Stimulated activated memory B cell treated with anti-CD40 and anti-IgM and Interleukin-4, amounts not matched to agents 10 μg/mL and 1 μg/mL and 100 μg/mL, for 72 hours (primary cell): ENCODE measurements around the gene LRFN2.

ENCODE experiments used
- ATAC-seq: fragments of 150-1000 bp; cut with Tn5 transposase; 2 replicates; pipeline ENCODE4 v1.10.0; 2021
- H3K27ac Mint-ChIP-seq: one replicate; pipeline ENCODE4 v1.8.0; 2022; ENCODE audit warnings: mild to moderate bottlenecking, mixed read lengths
- H3K27me3 Mint-ChIP-seq: one replicate; pipeline ENCODE4 v1.8.0; 2022; ENCODE audit warnings: mixed read lengths
- H3K36me3 Mint-ChIP-seq: one replicate; pipeline ENCODE4 v1.8.0; 2022; ENCODE audit warnings: mixed read lengths
- H3K4me1 Mint-ChIP-seq: one replicate; pipeline ENCODE4 v1.8.0; 2022; ENCODE audit warnings: mixed read lengths
- H3K4me3 Mint-ChIP-seq: one replicate; pipeline ENCODE4 v1.8.0; 2022; ENCODE audit warnings: mild to moderate bottlenecking, moderate library complexity, mixed read lengths
- H3K9me3 Mint-ChIP-seq: one replicate; pipeline ENCODE4 v1.8.0; 2022; ENCODE audit warnings: mixed read lengths

Gene LRFN2

GRCh38 chr6:40569162-40569910 is 17.8 kb downstream of the LRFN2 start:
- ATAC-seq = peak; percentile 57
- H3K36me3 Mint-ChIP-seq = no peaks in the 10 kb centered on the region
- no peak overlapping the region for H3K4me3 Mint-ChIP-seq
- no peaks in the 10 kb centered on the region for H3K27me3 Mint-ChIP-seq
- H3K9me3 Mint-ChIP-seq = peaks cover 4% of the 10 kb centered on the region
- peaks cover 17% of the 10 kb centered on the region for H3K4me1 Mint-ChIP-seq
- no peak overlapping the region for H3K27ac Mint-ChIP-seq

GRCh38 chr6:40568062-40568708 is 19.0 kb downstream of the LRFN2 start:
- H3K27ac Mint-ChIP-seq = no peak overlapping the region
- H3K36me3 Mint-ChIP-seq = no peaks in the 10 kb centered on the region
- no peaks in the 10 kb centered on the region for H3K27me3 Mint-ChIP-seq
- no peak overlapping the region for H3K4me3 Mint-ChIP-seq
- H3K9me3 Mint-ChIP-seq = peaks cover 4% of the 10 kb centered on the region
- H3K4me1 Mint-ChIP-seq = peaks cover 11% of the 10 kb centered on the region
- ATAC-seq = no peak

GRCh38 chr6:40563111-40563510 is 24.1 kb downstream of the LRFN2 start:
- no peak overlapping the region for H3K27ac Mint-ChIP-seq
- no peak for ATAC-seq
- H3K36me3 Mint-ChIP-seq = no peaks in the 10 kb centered on the region
- H3K4me1 Mint-ChIP-seq = no peaks in the 10 kb centered on the region
- H3K4me3 Mint-ChIP-seq = no peak overlapping the region
- H3K27me3 Mint-ChIP-seq = peaks cover 8% of the 10 kb centered on the region
- H3K9me3 Mint-ChIP-seq = no peaks in the 10 kb centered on the region

DNA sequence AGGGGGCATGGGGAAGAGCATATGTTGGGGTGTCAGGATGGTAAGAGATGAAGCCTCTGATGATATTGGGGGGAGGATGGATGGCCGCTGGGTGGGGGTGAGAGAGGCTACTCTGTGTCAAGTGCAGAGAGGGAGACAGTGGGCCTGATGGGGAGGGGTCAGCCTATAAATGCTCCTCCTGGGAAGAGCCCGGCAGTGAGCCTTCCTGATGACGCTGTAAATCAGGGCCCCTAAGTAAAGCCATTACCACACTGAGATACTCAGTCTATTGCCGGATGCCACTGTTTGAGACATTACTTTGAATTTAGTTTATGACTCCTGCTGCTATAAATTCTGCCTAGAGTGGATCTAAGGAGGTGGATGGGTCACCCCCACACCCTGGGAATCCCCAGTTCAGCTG is 28.1 kb downstream of the LRFN2 start:
- no peak for ATAC-seq
- no peaks in the 10 kb centered on the region for H3K4me1 Mint-ChIP-seq
- H3K27me3 Mint-ChIP-seq = peaks cover 26% of the 10 kb centered on the region
- no peaks in the 10 kb centered on the region for H3K36me3 Mint-ChIP-seq
- H3K27ac Mint-ChIP-seq = no peak overlapping the region
- no peaks in the 10 kb centered on the region for H3K9me3 Mint-ChIP-seq
- no peak overlapping the region for H3K4me3 Mint-ChIP-seq

DNA sequence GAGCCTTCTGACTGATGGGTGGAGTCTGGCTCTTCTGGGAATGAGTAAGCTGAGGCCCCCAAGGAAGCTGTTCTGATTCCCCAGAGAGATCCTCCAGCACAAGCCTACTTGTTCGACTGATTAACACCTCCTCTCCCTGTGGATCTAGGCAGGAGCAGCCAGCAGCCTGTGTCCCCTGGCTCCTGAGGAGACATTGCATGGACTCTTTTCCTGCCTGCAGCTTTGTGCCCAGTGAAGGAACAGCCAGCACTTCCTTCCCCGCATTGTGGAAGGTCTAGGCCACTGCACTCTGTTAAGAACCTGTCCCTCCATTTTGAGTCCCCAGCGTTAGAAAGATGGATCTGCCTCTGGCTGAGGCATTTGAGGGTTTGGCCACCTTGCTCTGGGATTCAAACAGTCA is 29.1 kb downstream of the LRFN2 start:
- no peaks in the 10 kb centered on the region for H3K36me3 Mint-ChIP-seq
- H3K4me1 Mint-ChIP-seq = no peaks in the 10 kb centered on the region
- H3K27ac Mint-ChIP-seq = no peak overlapping the region
- H3K27me3 Mint-ChIP-seq = peaks cover 26% of the 10 kb centered on the region
- H3K4me3 Mint-ChIP-seq = no peak overlapping the region
- no peaks in the 10 kb centered on the region for H3K9me3 Mint-ChIP-seq
- ATAC-seq = no peak

GRCh38 chr6:40556881-40557280 is 30.3 kb downstream of the LRFN2 start:
- no peaks in the 10 kb centered on the region for H3K36me3 Mint-ChIP-seq
- no peak overlapping the region for H3K4me3 Mint-ChIP-seq
- peaks cover 26% of the 10 kb centered on the region for H3K27me3 Mint-ChIP-seq
- no peak for ATAC-seq
- no peaks in the 10 kb centered on the region for H3K9me3 Mint-ChIP-seq
- H3K4me1 Mint-ChIP-seq = no peaks in the 10 kb centered on the region
- H3K27ac Mint-ChIP-seq = no peak overlapping the region

- Mint-ChIP-seq H3K4me1 (no peaks in the 10 kb centered on the region), H3K4me3 (no peak overlapping the region), H3K27ac (no peak overlapping the region), H3K36me3 (no peaks in the 10 kb centered on the region), H3K9me3 (no peaks in the 10 kb centered on the region), H3K27me3 (peaks cover 26% of the 10 kb centered on the region)
- no peak for ATAC-seq
These were observed 31.1 kb downstream of the LRFN2 start for GRCh38 chr6:40556023-40556422.

- no peaks in the 10 kb centered on the region for H3K9me3 Mint-ChIP-seq
- H3K4me1 Mint-ChIP-seq = no peaks in the 10 kb centered on the region
- no peak for ATAC-seq
These were observed 32.1 kb downstream of the LRFN2 start for GRCh38 chr6:40555092-40555491.

DNA sequence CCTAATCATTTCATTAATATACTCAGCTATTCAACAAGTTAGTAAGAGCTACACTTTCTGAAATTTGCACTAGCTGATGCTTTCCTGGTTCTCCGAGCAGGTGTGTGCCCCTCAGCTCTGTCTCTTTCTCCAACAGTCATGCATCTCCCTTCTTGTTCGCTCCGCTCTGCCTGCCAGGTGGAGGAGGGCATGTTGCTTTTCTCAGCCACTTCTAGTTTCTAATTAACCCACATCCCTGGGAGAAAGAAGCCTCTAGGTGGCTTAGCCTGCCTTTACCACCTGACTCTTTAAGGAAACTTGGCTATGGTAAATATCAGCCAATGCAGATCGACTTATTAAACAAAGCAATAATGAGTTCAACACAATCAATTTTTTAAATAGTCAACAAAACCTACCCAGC is 34.2 kb downstream of the LRFN2 start:
- H3K9me3 Mint-ChIP-seq = no peaks in the 10 kb centered on the region
- no peak for ATAC-seq

More at GRCh38 chr6:40555092-40555491, 32.1 kb downstream of the LRFN2 start:
- H3K27ac Mint-ChIP-seq = no peak overlapping the region
- peaks cover 26% of the 10 kb centered on the region for H3K27me3 Mint-ChIP-seq
- no peak overlapping the region for H3K4me3 Mint-ChIP-seq
- H3K36me3 Mint-ChIP-seq = no peaks in the 10 kb centered on the region

DNA sequence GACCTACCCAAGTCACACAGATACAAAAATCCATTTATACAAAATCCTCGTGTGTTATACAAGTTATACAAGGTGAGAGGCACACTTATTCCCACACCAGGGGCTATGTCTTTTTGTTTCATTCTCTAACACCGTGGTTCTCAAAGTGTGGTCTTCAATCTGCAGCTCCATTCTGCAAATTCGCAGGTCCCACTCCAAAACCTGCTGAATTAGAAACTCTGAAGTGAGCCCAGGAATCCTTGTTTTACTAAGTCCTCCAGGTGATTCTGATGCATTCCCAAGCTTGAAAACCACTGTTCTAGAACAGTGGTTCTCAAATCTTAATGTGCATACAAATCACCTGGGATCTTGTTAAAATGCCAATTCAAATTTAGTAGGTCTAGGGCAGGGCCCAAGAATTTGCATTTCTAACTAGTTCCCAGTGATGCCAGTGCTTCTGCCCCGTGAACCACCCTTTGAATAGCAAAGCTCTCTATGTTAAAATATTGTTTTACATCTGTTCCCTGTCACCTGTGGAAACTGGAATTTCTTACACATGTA is 35.1 kb downstream of the LRFN2 start:
- Mint-ChIP-seq H3K27ac (no peak overlapping the region), H3K4me1 (no peaks in the 10 kb centered on the region), H3K9me3 (no peaks in the 10 kb centered on the region), H3K27me3 (peaks cover 20% of the 10 kb centered on the region), H3K36me3 (no peaks in the 10 kb centered on the region), H3K4me3 (no peak overlapping the region)
- ATAC-seq = no peak

More for the DNA sequence above, 34.2 kb downstream of the LRFN2 start:
- no peak overlapping the region for H3K27ac Mint-ChIP-seq
- H3K4me1 Mint-ChIP-seq = no peaks in the 10 kb centered on the region
- H3K4me3 Mint-ChIP-seq = no peak overlapping the region
- no peaks in the 10 kb centered on the region for H3K36me3 Mint-ChIP-seq
- peaks cover 17% of the 10 kb centered on the region for H3K27me3 Mint-ChIP-seq

DNA sequence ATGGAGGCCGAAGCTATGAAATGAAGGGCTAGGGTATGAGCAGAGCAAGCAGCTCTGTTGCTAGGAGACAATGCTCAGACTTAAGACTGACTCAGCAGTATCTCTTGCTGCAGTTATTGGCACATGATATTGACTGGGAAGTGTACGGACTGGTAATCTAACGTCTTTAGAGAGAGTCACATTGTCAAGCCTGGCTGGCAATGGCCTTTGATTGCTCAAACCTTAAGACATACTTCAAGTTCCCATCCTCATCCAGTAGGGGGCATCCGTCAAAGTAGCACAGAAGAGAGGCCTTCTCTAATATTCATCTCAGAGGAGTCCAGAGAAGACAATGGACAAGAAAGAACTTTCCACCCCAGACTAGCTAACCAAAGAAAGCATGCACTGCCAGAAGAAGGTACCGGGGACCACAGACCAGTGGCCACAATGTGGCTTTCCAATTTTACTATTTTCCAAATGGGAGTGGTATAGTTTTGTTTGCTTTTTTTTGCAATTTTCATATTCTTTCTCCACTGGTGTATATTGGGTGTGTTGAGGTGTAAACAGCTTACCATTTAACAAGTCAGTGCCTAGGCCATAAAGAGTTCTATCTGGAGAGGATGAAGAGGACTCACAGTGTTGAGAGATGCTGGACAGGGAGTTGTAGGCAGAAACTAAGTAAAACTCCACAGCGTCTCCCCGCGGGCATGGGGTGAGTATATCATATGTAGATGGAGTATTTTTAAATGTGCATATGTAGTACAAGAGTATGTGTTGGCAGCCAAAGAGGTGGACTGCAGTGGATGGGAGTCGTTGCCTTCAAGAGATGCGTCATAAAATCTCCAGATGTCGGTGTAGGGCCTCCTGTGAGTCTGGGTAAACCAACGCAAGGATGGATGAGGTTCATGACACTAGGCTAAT is 36.7 kb downstream of the LRFN2 start:
- no peaks in the 10 kb centered on the region for H3K9me3 Mint-ChIP-seq
- no peak overlapping the region for H3K27ac Mint-ChIP-seq
- no peaks in the 10 kb centered on the region for H3K36me3 Mint-ChIP-seq
- no peaks in the 10 kb centered on the region for H3K4me1 Mint-ChIP-seq
- H3K27me3 Mint-ChIP-seq = peaks cover 14% of the 10 kb centered on the region
- no peak for ATAC-seq
- no peak overlapping the region for H3K4me3 Mint-ChIP-seq

DNA sequence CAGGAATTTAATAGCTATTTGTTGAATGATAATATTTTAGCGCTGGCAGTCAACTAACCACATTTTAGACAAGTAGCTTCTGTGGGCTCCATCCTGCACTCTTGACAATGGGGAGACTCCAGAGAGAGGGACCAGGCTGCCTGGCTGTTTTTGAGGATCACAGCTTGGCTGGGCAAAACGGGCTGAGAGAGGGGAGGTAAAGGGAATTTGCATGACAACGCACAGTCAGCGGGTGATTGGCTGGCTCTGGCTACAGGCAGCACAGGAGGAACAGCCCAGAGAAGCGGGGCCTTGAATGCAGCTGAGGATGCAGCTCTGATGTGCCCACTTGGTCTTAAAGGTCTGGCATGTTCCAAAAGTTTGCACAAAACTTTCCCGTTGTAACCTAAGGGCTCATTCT is 41.2 kb downstream of the LRFN2 start:
- Mint-ChIP-seq H3K36me3 (no peaks in the 10 kb centered on the region), H3K9me3 (no peaks in the 10 kb centered on the region), H3K4me1 (no peaks in the 10 kb centered on the region), H3K4me3 (no peak overlapping the region), H3K27me3 (peaks cover 17% of the 10 kb centered on the region), H3K27ac (no peak overlapping the region)
- ATAC-seq = no peak

- H3K9me3 Mint-ChIP-seq = no peaks in the 10 kb centered on the region
These were observed 43.4 kb downstream of the LRFN2 start for GRCh38 chr6:40543776-40544175.

DNA sequence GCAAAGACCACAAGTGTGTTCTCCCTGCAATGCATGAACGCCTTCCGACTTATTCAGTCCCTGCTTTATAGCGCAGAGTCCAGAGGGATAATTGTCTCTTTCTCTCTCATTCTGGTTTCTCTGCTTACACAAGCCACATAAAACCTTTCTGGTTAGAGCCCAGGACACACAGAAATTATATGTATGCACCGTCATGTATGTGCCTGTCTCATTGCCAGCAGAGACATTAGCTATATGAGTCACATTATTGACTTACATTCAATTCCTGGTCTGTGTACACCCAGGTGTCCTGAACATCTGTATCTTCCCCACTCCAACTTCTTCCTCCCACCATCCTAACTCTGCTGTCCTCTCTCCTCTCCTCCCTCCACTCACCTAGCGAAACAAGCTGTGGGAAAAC is 44.0 kb downstream of the LRFN2 start:
- peaks cover 21% of the 10 kb centered on the region for H3K27me3 Mint-ChIP-seq
- H3K4me3 Mint-ChIP-seq = no peak overlapping the region
- H3K36me3 Mint-ChIP-seq = no peaks in the 10 kb centered on the region
- ATAC-seq = no peak
- no peaks in the 10 kb centered on the region for H3K9me3 Mint-ChIP-seq
- H3K4me1 Mint-ChIP-seq = no peaks in the 10 kb centered on the region
- H3K27ac Mint-ChIP-seq = no peak overlapping the region

More at GRCh38 chr6:40543776-40544175, 43.4 kb downstream of the LRFN2 start:
- Mint-ChIP-seq H3K27ac (no peak overlapping the region), H3K4me3 (no peak overlapping the region), H3K36me3 (no peaks in the 10 kb centered on the region), H3K27me3 (peaks cover 17% of the 10 kb centered on the region), H3K4me1 (no peaks in the 10 kb centered on the region)
- ATAC-seq = no peak

DNA sequence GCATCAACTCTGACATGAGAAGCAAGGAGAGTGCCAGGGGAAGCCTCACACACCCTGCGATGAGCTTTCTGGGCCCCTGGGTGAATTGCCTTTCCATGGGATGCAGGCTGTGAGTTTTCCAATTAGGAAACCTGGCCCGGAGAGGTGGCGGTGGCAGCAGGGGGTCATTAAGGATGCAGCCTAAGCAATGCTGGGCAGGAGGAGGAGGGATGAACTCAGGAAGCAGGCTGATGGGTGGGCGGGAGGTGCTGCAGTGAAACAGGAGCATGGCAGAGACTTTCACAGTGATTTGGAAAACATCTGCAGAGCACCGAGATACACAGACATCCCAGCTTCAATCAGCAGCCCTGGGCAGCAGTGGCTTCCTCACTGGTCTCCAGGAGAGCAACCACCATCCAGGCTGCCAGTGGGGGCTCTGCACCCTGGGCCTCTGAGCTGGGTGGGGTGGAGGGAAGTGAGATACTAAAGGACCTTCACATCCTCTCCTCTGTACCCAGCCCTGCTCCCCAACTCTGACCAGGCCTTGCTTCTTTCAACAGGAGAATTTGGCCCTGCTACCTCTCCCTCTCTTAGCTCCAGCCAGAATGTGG is 44.9 kb downstream of the LRFN2 start:
- ATAC-seq = no peak

More for the DNA sequence above, 44.9 kb downstream of the LRFN2 start:
- Mint-ChIP-seq H3K4me3 (no peak overlapping the region), H3K4me1 (no peaks in the 10 kb centered on the region), H3K36me3 (no peaks in the 10 kb centered on the region), H3K9me3 (no peaks in the 10 kb centered on the region), H3K27me3 (peaks cover 23% of the 10 kb centered on the region), H3K27ac (no peak overlapping the region)
